ENCODE data around the gene FABP3. TPM values are rescaled to one million over a fixed set of nuclear protein-coding genes. Genes with fewer than 3 reads are reported as not detected.

Gene FABP3
- not detected for total RNA-seq
- polyA plus RNA-seq = not detected
- 0 reads per million in 6 experiments for total RNA-seq

DNA sequence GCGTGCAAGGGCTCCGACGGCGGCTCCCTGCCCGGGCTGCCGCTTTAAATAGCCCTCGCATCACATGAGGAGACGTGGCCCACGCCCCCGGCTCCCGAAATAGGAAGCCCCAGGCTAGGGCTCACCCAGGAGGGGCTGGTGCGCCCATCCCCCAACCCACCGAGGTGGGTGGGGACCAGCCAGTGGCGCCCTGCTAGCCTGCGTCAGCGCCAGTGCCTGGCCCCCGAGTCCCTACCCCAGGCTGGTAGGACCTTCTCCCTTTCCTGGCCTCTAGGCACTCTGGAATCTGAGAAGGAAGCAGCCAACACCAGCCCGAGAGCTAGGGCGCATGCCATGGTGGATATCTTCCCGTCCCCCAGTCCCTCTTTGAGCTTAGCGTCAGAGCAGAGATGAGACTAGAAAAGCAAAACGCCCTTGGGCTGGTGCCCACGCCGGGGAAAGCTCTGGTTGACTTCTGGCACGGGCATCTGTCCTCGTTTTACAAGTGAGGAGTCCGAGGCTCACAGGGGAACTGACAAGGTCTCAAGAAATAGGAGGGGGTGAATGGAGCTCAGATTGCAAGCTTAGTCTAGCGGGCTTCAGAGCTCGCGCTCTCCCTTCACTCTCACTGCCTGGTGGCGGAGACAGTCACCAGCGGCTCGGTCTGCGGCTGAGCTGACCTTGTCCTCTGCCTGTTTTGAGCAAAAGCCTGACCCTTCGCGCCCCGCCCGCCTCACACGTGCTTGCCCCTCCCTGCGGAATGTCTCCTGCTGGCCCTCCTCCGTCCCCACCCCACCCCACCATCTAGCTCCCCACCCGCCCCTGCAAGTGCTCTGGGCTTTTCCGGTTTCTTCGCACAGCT, at the start of gene FABP3:
Gene FABP3 (minus strand): TSS at position 21 of the 841 bp plus-strand sequence. CDS start 62 bp downstream, outside the sequence.
- peak in 3 of 10 donors; percentile 2 to 25 (median 16) for DNase-seq
- ATAC-seq = peak; percentile 72 to 79
- Mint-ChIP-seq H3K9me3 (no peaks in the 10 kb centered on the region), H3K27ac (peak within 1 kb of the TSS in 8 of 10 donors; percentile 36 to 90 (median 77)), H3K27me3 (no peaks in the 10 kb centered on the region), H3K4me1 (peaks cover 11 to 22% (median 18%) of the 10 kb centered on the region in 4 donors), H3K4me3 (peak within 1 kb of the TSS; percentile 83 to 96 (median 92)), H3K36me3 (no peaks in the 10 kb centered on the region)
- POLR2A ChIA-PET = interaction anchor here (0.6 kb wide), 1 partner anchor 530 kb away, joined by 5 read pairs; no protein-coding TSS in a partner anchor

DNA sequence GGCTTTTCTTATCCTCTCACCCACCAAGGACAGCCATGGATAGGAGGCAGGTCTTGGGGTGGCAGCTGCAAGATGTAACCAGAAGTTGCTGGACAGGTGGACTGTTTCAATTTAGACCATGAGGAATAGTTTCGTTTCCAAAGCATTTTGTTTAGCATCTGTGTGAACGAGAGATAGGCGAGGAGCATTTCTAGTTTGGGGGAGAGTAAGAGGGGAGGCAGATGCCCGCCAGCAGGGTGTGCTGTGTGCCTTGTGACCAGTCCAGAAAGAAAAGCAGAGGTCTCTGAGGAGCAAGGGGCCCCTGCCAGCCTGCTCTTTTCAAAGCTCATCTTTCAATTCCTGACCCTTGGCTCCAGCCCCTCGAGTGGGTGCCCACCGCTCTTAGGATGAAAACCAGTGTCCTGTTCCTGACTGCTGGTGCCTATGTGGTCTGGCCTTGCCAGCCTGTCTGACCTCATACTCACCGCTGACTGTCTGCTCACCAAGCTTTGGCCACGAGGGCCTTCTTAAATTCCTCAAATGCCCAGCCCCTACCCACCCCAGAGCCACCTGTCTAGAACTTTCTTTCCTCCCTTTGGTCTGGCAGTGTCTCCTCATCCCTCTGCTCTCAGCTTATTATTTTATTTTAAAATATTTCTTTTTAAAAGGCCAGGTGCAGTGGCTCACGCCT, 48.6 kb upstream of the FABP3 start:
- Mint-ChIP-seq H3K27ac (no peak overlapping the region), H3K4me1 (peaks cover 4 to 17% (median 7%) of the 10 kb centered on the region in 4 donors), H3K9me3 (no peaks in the 10 kb centered on the region), H3K36me3 (no peaks in the 10 kb centered on the region), H3K4me3 (no peak overlapping the region), H3K27me3 (peaks cover 17 to 46% (median 30%) of the 10 kb centered on the region in 5 donors)
- POLR2A ChIA-PET = no interaction called here
- no peak for ATAC-seq
- no peak for DNase-seq

DNA sequence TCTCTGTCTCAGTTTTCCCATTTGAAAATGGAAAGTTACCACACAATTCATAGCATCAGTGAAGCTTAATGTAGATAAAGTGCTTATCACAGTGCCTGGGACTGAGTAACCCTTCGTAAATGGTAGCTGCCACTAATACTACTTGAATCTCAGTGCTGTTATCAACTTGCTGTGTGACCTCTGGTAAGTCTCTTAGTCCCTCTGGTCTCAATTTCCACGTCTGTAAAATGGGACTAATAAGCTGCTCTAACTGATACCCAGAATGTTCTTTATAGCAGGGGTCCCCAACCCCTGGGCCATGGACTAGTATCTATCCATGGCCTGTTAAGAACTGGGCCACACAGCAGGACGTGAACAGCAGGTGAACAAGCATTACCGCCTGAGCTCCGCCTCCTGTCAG, 47.8 kb upstream of the FABP3 start:
- H3K27me3 Mint-ChIP-seq = peaks cover 22 to 47% (median 36%) of the 10 kb centered on the region in 5 donors
- POLR2A ChIA-PET = no interaction called here
- H3K4me1 Mint-ChIP-seq = peaks cover 4 to 17% (median 7%) of the 10 kb centered on the region in 4 donors

DNA sequence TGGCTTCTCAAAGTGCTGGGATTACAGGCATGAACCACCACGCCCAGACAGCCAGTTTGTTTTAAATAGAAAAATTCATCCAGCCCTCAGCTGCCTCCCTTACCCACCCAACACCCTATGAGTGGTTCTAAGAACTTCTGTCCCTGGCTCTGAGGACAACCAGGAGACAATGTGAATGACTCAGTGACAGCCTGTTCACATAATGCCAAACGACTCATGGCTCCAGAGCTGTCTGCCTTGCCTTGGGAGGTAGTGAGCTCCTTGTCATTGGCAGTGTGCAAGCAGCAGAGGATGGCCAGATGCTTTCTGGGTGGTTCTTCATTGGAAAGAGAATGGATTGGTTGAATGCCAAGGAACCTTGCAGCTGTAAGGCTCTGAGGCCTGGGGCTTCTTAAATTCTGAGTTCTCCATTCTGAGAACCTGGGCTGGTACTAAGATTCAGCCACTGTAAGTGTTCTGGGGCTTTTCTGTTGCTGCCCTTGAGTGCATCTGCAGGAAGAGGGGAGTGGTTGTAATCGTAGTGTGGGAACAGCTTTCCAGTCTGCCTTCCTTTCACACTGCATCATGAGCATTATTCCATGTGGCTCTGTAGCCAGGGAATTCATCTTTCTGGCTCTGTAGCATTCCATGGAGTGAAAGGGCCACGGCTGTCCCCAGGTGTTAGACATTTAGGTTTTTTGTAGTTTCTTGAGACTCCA, 45.9 kb upstream of the FABP3 start:
- peaks cover 0 to under 1% (median 0%) of the 10 kb centered on the region in 3 donors for H3K36me3 Mint-ChIP-seq
- no peaks in the 10 kb centered on the region for H3K9me3 Mint-ChIP-seq
- DNase-seq (no peak), ATAC-seq (no peak)
- POLR2A ChIA-PET = no interaction called here
- peaks cover 27 to 54% (median 41%) of the 10 kb centered on the region in 5 donors for H3K27me3 Mint-ChIP-seq
- H3K27ac Mint-ChIP-seq = no peak overlapping the region
- no peak overlapping the region for H3K4me3 Mint-ChIP-seq
- H3K4me1 Mint-ChIP-seq = peaks cover 6 to 15% (median 9%) of the 10 kb centered on the region in 4 donors

More for the DNA sequence above, 47.8 kb upstream of the FABP3 start:
- Mint-ChIP-seq H3K27ac (no peak overlapping the region), H3K36me3 (no peaks in the 10 kb centered on the region), H3K9me3 (no peaks in the 10 kb centered on the region), H3K4me3 (no peak overlapping the region)
- ATAC-seq (no peak), DNase-seq (no peak)

DNA sequence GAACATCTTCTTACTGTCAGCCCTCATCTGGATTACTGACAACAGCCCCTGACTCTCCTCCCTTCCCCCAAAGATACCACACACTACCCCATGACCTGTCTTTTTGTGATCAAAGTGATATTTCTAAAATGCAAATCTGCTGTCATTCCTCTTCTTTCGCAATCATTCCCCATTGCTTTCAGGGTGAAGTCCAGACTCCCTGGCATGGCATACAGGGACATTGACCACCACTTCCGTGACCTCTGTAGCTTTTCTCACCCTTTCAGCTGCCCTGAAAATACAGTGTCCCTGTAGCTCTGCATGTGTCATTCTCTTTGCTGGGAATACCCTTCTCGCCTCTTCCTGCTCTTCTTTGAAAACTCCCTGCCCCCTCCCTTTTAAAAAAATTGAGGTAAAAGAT, 44.3 kb upstream of the FABP3 start:
- DNase-seq (no peak), ATAC-seq (no peak)
- peaks cover 7 to 13% (median 10%) of the 10 kb centered on the region in 4 donors for H3K4me1 Mint-ChIP-seq
- POLR2A ChIA-PET = no interaction called here
- H3K27ac Mint-ChIP-seq = no peak overlapping the region
- H3K9me3 Mint-ChIP-seq = no peaks in the 10 kb centered on the region
- peaks cover 0 to 2% (median 0%) of the 10 kb centered on the region in 3 donors for H3K36me3 Mint-ChIP-seq
- H3K4me3 Mint-ChIP-seq = no peak overlapping the region
- H3K27me3 Mint-ChIP-seq = peaks cover 26 to 48% (median 38%) of the 10 kb centered on the region in 5 donors

DNA sequence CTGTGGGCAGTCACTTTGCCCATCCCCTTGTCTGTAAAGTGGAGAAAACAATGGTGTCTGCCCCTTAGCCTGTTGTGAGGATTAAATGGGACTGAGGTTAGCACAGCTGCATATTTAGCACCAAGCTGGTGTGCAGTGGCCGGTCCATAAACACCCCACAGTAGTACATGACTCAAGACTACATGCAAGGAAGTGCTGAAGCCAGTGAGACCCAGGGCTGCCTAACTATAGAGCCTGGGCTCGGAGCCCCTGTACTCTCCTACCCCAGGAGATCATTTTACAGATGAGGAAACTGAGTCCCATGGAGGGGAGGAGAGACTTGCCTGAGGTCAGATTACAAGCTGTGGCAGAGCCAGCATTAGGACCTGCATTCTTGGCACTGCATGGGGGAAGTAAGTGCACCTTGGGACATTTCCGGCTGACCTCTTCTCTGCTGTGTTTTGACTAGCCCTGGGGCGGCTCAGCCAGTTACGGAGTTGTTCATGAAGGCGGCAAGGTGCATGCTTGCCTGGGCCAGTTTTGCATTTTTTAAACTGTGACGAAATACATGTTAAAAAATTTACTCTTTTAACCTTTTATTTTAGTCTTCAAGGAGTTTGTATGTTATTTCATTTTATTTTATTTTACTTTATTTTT, 43.3 kb upstream of the FABP3 start:
- Mint-ChIP-seq H3K9me3 (no peaks in the 10 kb centered on the region), H3K4me3 (no peak overlapping the region), H3K4me1 (peaks cover 8 to 15% (median 10%) of the 10 kb centered on the region in 4 donors), H3K27me3 (peaks cover 30 to 58% (median 44%) of the 10 kb centered on the region in 5 donors), H3K36me3 (peaks cover 0 to 2% (median 0%) of the 10 kb centered on the region in 3 donors), H3K27ac (no peak overlapping the region)
- no peak for DNase-seq
- POLR2A ChIA-PET = no interaction called here
- no peak for ATAC-seq

DNA sequence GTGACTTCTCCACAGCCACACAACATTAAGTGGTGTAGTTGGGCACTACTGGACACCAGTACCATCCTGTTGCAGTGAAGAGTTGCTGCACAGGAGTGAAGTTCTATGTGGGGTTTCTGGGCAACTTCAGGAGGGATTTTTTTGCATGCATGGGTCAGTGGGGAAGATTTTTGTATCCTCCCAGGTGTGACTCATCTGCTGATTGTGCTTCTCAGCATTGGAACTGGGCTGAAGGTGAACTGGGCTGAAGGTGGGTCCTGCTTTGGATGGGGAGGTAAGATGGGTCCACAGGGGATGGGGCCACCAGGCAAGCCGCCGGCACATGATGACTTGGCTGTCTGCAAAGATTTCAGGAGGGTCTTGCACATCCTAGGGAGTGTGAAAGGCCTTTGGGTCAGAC, 42.8 kb upstream of the FABP3 start:
- no peak for DNase-seq

DNA sequence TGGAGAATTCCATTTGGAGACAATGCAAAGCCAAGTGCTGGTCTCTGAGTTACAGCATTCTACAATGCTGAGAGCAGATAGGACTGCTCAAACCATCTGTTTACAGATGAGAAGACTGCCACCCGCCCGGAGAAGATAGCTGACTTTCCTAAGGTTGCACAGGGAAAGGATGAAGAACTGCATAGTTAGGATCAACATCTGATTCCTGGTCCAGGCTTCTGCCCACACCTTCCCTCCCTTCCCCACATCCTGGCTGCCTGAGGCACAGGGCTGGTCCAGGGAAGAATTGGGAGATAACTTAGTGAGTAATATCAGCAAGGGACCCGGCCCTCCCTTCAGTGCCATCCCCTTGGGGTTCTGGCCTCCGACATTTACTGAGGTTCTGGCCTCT, 42.1 kb upstream of the FABP3 start:
- no peak for DNase-seq
- no peak for ATAC-seq
- peaks cover 0 to 2% (median 0%) of the 10 kb centered on the region in 3 donors for H3K36me3 Mint-ChIP-seq
- no peak overlapping the region for H3K27ac Mint-ChIP-seq
- H3K4me3 Mint-ChIP-seq = peak overlapping the region in 2 of 10 donors; percentile 5 to 34
- no peaks in the 10 kb centered on the region for H3K9me3 Mint-ChIP-seq
- H3K27me3 Mint-ChIP-seq = peaks cover 39 to 70% (median 55%) of the 10 kb centered on the region in 5 donors
- POLR2A ChIA-PET = no interaction called here
- H3K4me1 Mint-ChIP-seq = peaks cover 8 to 15% (median 10%) of the 10 kb centered on the region in 4 donors

More for the DNA sequence above, 42.8 kb upstream of the FABP3 start:
- POLR2A ChIA-PET = no interaction called here
- Mint-ChIP-seq H3K9me3 (no peaks in the 10 kb centered on the region), H3K36me3 (peaks cover 0 to 2% (median 0%) of the 10 kb centered on the region in 3 donors), H3K4me3 (peak overlapping the region in 1 of 10 donors; percentile 39), H3K4me1 (peaks cover 8 to 15% (median 10%) of the 10 kb centered on the region in 4 donors), H3K27ac (no peak overlapping the region), H3K27me3 (peaks cover 33 to 63% (median 50%) of the 10 kb centered on the region in 5 donors)
- no peak for ATAC-seq

DNA sequence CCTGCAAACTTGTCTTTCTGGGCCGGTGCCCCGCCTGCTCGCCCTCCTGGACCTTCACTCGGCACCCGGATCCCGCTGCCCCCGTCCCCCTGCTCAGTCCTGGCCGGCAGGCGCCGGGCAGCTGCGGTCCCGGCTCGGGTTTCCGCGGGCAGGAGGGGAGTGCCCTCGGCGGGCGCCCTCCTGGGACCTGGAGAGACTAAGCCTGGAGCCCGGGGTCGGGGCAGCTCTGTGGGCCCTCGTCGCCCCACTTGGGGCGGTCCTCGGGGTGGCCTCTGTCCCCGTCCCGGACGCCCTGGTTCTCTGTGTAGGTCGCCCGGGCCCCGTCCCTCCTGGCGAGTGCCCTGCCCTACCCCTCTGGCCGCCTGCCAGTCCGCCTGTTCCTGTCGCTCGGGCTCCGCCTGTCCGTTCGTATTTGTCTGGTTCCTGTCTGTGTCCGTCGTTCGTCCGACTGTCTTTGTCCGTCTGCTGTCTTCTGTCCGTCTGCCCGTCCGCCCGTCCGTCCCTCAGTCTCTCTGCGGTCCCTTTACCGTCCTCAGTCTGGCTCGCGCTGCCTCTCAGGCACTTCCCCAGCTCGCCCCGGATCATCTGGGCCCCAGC, 40.6 kb upstream of the FABP3 start:
- DNase-seq (peak in 5 of 10 donors; percentile 4 to 28 (median 25)), ATAC-seq (peak; percentile 59 to 60)
- Mint-ChIP-seq H3K9me3 (no peaks in the 10 kb centered on the region), H3K4me1 (peaks cover 8 to 15% (median 10%) of the 10 kb centered on the region in 4 donors), H3K36me3 (peaks cover 0 to 2% (median 0%) of the 10 kb centered on the region in 3 donors), H3K27me3 (peaks cover 45 to 85% (median 70%) of the 10 kb centered on the region in 5 donors), H3K4me3 (peak overlapping the region; percentile 79 to 98 (median 92)), H3K27ac (peak overlapping the region in 1 of 10 donors; percentile 59)
- POLR2A ChIA-PET = no interaction called here

DNA sequence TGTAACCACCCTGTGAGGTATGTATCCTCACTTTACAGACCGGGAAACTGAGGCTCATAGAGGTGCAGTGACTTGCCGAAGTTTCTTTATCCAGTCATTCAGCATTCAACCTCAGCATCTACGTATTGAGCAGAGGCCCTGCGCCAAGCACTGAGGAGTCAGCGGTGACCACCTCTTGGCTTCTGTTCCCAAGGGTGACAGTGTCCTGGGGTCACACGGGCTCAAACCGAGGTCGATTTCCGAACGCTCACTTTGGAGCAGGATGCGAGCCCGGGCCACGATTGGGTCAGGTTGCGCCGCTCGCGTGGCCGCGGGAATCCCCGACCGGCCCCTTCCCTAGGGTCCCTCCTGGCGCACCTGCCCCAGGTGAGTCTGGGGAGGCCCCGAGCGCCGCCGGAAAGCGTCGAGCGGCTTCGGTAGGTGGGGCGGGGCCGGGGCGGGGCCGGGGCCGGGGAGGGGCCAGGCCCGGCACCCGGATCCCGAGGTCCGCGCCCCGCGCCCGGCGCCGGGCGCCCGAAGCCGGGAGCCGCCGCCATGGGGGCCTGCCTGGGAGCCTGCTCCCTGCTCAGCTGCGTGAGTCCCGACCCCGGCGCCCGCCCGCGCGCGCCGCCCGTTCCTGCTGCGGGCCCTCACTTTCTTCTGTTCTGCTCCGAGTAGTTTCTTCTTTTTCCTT, 40.0 kb upstream of the FABP3 start, which contains the start of gene SERINC2:
Gene SERINC2 (plus strand): TSS at position 482 of the 673 bp plus-strand sequence. CDS start 53 bp downstream, at position 535.
- POLR2A ChIA-PET = no interaction called here
- ATAC-seq = peak; percentile 76 to 79
- Mint-ChIP-seq H3K27me3 (peaks cover 48 to 86% (median 76%) of the 10 kb centered on the region in 5 donors), H3K9me3 (no peaks in the 10 kb centered on the region), H3K4me3 (peak within 1 kb of the TSS; percentile 79 to 98 (median 92)), H3K36me3 (peaks cover 0 to 2% (median 0%) of the 10 kb centered on the region in 3 donors), H3K27ac (peak within 1 kb of the TSS in 2 of 10 donors; percentile 7 to 59), H3K4me1 (peaks cover 8 to 15% (median 10%) of the 10 kb centered on the region in 4 donors)
- DNase-seq = peak in 4 of 10 donors; percentile 15 to 32 (median 24)

DNA sequence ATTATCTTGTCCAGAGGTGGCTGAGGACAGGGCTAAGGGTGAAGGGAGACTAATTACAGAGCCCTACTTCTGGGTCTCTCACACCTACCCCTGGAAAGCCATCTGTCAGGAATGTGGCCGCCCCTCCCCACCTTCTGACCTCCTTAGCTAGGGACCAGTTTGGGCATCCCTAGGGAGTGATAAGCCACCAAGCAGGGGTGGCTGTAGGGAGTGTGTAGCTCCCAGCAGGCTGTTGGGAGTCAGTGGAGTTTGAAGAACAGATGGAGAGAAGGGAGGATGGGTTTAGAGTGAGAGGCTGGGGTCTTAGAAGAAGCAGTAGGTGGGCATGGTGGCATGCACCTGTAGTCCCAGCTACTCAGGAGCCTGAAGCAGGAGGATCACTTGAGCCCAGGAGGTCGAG, 39.3 kb upstream of the FABP3 start:
- ATAC-seq = no peak
- POLR2A ChIA-PET = no interaction called here
- peaks cover 8 to 15% (median 10%) of the 10 kb centered on the region in 4 donors for H3K4me1 Mint-ChIP-seq
- DNase-seq = no peak
- peaks cover 0 to 2% (median 0%) of the 10 kb centered on the region in 3 donors for H3K36me3 Mint-ChIP-seq
- H3K9me3 Mint-ChIP-seq = no peaks in the 10 kb centered on the region
- peak overlapping the region in 1 of 10 donors; percentile 7 for H3K27ac Mint-ChIP-seq
- H3K4me3 Mint-ChIP-seq = peak overlapping the region; percentile 61 to 88 (median 81)
- peaks cover 44 to 80% (median 72%) of the 10 kb centered on the region in 5 donors for H3K27me3 Mint-ChIP-seq
